CD4-positive, alpha-beta T cell treated with Interleukin-4 for 1 hour (primary cell): Measurements from ENCODE around the gene SPACA1.
"Not testable (repeated sequence)": the region's sequence is repeated elsewhere in the genome, so short reads cannot be mapped to it uniquely, and the experiment has no call there.

Experiments used
- DNase-seq, 2 donors: peaks; one replicate each; pipeline ENCODE4 v3.0.0-alpha.2; 2020 to 2022

Gene SPACA1

GRCh38 chr6:88047510-88048150 lies at the start of gene SPACA1:
Gene SPACA1 (plus strand): TSS chr6:88047841. CDS start chr6:88047906, 65 bp downstream.
- no peak for DNase-seq

- no peak for DNase-seq
Observed at GRCh38 chr6:88000713-88001112, 46.9 kb upstream of the SPACA1 start.

GRCh38 chr6:88001279-88001678 lies 46.4 kb upstream of the SPACA1 start:
- DNase-seq: not testable (repeated sequence)

- no peak for DNase-seq
Observed at GRCh38 chr6:88004707-88005106, 42.9 kb upstream of the SPACA1 start.

GRCh38 chr6:88006557-88006956 lies 41.1 kb upstream of the SPACA1 start:
- DNase-seq: no peak

GRCh38 chr6:88008411-88008810 lies 39.2 kb upstream of the SPACA1 start:
- no peak for DNase-seq

GRCh38 chr6:88008831-88009231 lies 38.8 kb upstream of the SPACA1 start:
- DNase-seq: no peak

GRCh38 chr6:88013015-88013414 lies 34.6 kb upstream of the SPACA1 start:
- DNase-seq: peak in 1 of 2 donors; percentile 37

GRCh38 chr6:88013554-88013953 lies 34.1 kb upstream of the SPACA1 start:
- DNase-seq: no peak

- no peak for DNase-seq
Observed at GRCh38 chr6:88020439-88020838, 27.2 kb upstream of the SPACA1 start.

GRCh38 chr6:88024696-88025095 lies 22.9 kb upstream of the SPACA1 start:
- DNase-seq: no peak

GRCh38 chr6:88031550-88031949 lies 16.1 kb upstream of the SPACA1 start:
- DNase-seq: no peak

GRCh38 chr6:88044530-88044929 lies 3.1 kb upstream of the SPACA1 start:
- DNase-seq: no peak

- no peak for DNase-seq
Observed at GRCh38 chr6:88045521-88046136, 2.0 kb upstream of the SPACA1 start.

- DNase-seq: no peak
Observed at GRCh38 chr6:88048578-88048977, 937 bp downstream of the SPACA1 start.

- DNase-seq: no peak
Observed at GRCh38 chr6:88050140-88050818, 2.6 kb downstream of the SPACA1 start.

- DNase-seq: no peak
Observed at GRCh38 chr6:88059191-88059590, 11.6 kb downstream of the SPACA1 start.

GRCh38 chr6:88062376-88062775 lies 14.7 kb downstream of the SPACA1 start:
- no peak for DNase-seq

GRCh38 chr6:88072462-88072861 lies 24.8 kb downstream of the SPACA1 start:
- DNase-seq: no peak

- no peak for DNase-seq
Observed at GRCh38 chr6:88074791-88075190, 27.1 kb downstream of the SPACA1 start.

GRCh38 chr6:88077305-88077704 lies 29.7 kb downstream of the SPACA1 start:
- DNase-seq: no peak

GRCh38 chr6:88086792-88087191 lies 39.2 kb downstream of the SPACA1 start:
- no peak for DNase-seq

GRCh38 chr6:88089708-88090107 lies 42.1 kb downstream of the SPACA1 start:
- no peak for DNase-seq

- no peak for DNase-seq
Observed at GRCh38 chr6:88105741-88106340, 58.2 kb downstream of the SPACA1 start.
